Activated CD4-positive, alpha-beta T cell treated with anti-CD3 and anti-CD28 coated beads, Interleukin-2, amount 50 U/mL, for 4 hours (primary cell): ENCODE results near the gene TSC22D2.
"Not testable (repeated sequence)": the region's sequence is repeated elsewhere in the genome, so short reads cannot be mapped to it uniquely, and the experiment has no call there.

ENCODE experiments used
- DNase-seq, 2 experiments: peaks; one replicate each; pipeline ENCODE4 v3.0.0-alpha.2; 2020

The TSC22D2 gene

GRCh38 chr3:150449169-150449721 is 41.1 kb downstream of the TSC22D2 start:
- no peak for DNase-seq

GRCh38 chr3:150450916-150451315 is 42.8 kb downstream of the TSC22D2 start:
- no peak for DNase-seq

- no peak for DNase-seq
These were observed 43.4 kb downstream of the TSC22D2 start for GRCh38 chr3:150451329-150452048.

GRCh38 chr3:150453353-150453752 is 45.3 kb downstream of the TSC22D2 start:
- DNase-seq: no peak

GRCh38 chr3:150454085-150454484 is 46.0 kb downstream of the TSC22D2 start:
- DNase-seq: no peak

- DNase-seq: no peak
These were observed 46.5 kb downstream of the TSC22D2 start for GRCh38 chr3:150454622-150455021.

GRCh38 chr3:150455341-150455740 is 47.2 kb downstream of the TSC22D2 start:
- no peak for DNase-seq

- no peak for DNase-seq
These were observed 49.9 kb downstream of the TSC22D2 start for GRCh38 chr3:150458001-150458400.

- DNase-seq: no peak
These were observed 52.4 kb downstream of the TSC22D2 start for GRCh38 chr3:150460484-150460883.

GRCh38 chr3:150461399-150461798 is 53.3 kb downstream of the TSC22D2 start:
- DNase-seq: no peak

GRCh38 chr3:150462108-150462507 is 54.0 kb downstream of the TSC22D2 start:
- DNase-seq: no peak

- no peak for DNase-seq
These were observed 56.6 kb downstream of the TSC22D2 start for GRCh38 chr3:150464684-150465083.

GRCh38 chr3:150467381-150467780 is 59.3 kb downstream of the TSC22D2 start:
- DNase-seq: no peak

GRCh38 chr3:150469031-150469930 is 61.2 kb downstream of the TSC22D2 start:
- DNase-seq: no peak

- no peak for DNase-seq
These were observed 62.0 kb downstream of the TSC22D2 start for GRCh38 chr3:150469931-150470740.

GRCh38 chr3:150472421-150472820 is 64.3 kb downstream of the TSC22D2 start:
- no peak for DNase-seq

- DNase-seq: not testable (repeated sequence)
These were observed 65.1 kb downstream of the TSC22D2 start for GRCh38 chr3:150473161-150473560.

- DNase-seq: no peak
These were observed 71.3 kb downstream of the TSC22D2 start for GRCh38 chr3:150479370-150479769.

- DNase-seq: no peak
These were observed 72.8 kb downstream of the TSC22D2 start for GRCh38 chr3:150480877-150481276.

- DNase-seq: no peak
These were observed 75.1 kb downstream of the TSC22D2 start for GRCh38 chr3:150483226-150483625.

- no peak for DNase-seq
These were observed 76.3 kb downstream of the TSC22D2 start for GRCh38 chr3:150484410-150484809.

GRCh38 chr3:150488867-150489266 is 80.8 kb downstream of the TSC22D2 start:
- DNase-seq: no peak
